DND-41 (cell line): ENCODE results near the gene RGS6.

Source experiments
- ATAC-seq: fragments of 200-7000 bp; cut with Tn5 transposase; 3 replicates; pipeline ENCODE4 v1.9.1; 2021; ENCODE audit warnings: low read depth; ENCODE audit not compliant: insufficient read depth
- DNase-seq: peaks from one replicate; pipeline ENCODE4 v3.0.0-alpha.2; 2020
- H2AFZ ChIP-seq: 2 replicates; pipeline ENCODE4 v1.6.0; 2012; ENCODE audit warnings: low read depth, low read length
- H3K27ac ChIP-seq: 2 replicates; pipeline ENCODE4 v1.5.1; 2012; ENCODE audit warnings: low read length, inconsistent platforms
- H3K27me3 ChIP-seq: fragments of 200-600 bp; sonication (generic); 2 replicates; pipeline ENCODE4 v1.6.0; 2012; ENCODE audit warnings: low read length, mild to moderate bottlenecking, inconsistent platforms; ENCODE audit not compliant: insufficient read depth, poor library complexity
- H3K36me3 ChIP-seq: 2 replicates; pipeline ENCODE4 v1.5.1; 2012; ENCODE audit warnings: low read length, inconsistent platforms; ENCODE audit not compliant: insufficient read depth
- H3K4me1 ChIP-seq: 2 replicates; pipeline ENCODE4 v1.5.1; 2012; ENCODE audit warnings: mild to moderate bottlenecking, low read length; ENCODE audit not compliant: insufficient read depth
- H3K4me2 ChIP-seq: 2 replicates; pipeline ENCODE4 v1.6.0; 2012; ENCODE audit warnings: mild to moderate bottlenecking, moderate library complexity, low read length, inconsistent platforms; ENCODE audit not compliant: insufficient read depth
- H3K4me3 ChIP-seq, 2 experiments: fragments of 200-600 bp in 1 of 2; shearing (Covaris generic) in 1 of 2; 2 replicates each; pipeline ENCODE4 v1.5.1; 2012 to 2016; ENCODE audit warnings: inconsistent platforms in 2 of 2, low read length in 2 of 2, mild to moderate bottlenecking in 2 of 2, low read depth in 1 of 2, moderate library complexity in 1 of 2
- H3K79me2 ChIP-seq: 2 replicates; pipeline ENCODE4 v1.6.0; 2012; ENCODE audit warnings: low read length, inconsistent platforms; ENCODE audit not compliant: insufficient read depth
- H3K9ac ChIP-seq: 2 replicates; pipeline ENCODE4 v1.6.0; 2012; ENCODE audit warnings: low read depth, mild to moderate bottlenecking, inconsistent platforms, low read length, moderate library complexity
- H3K9me3 ChIP-seq: 2 replicates; pipeline ENCODE4 v1.5.1; 2012; ENCODE audit warnings: low read length, moderate library complexity, mild to moderate bottlenecking, inconsistent platforms; ENCODE audit not compliant: insufficient read depth, severe bottlenecking
- H4K20me1 ChIP-seq: 2 replicates; pipeline ENCODE4 v1.6.0; 2012; ENCODE audit warnings: low read length; ENCODE audit not compliant: insufficient read depth
- EZH2 ChIP-seq: IDR thresholded peaks from 3 replicates; pipeline ENCODE4 v1.6.1; 2012; ENCODE audit warnings: borderline replicate concordance, low read depth, mild to moderate bottlenecking, moderate library complexity, low read length, inconsistent platforms; ENCODE audit not compliant: severe bottlenecking
- TF ChIP-seq, protein P1 (sequence below): IDR thresholded peaks from 2 replicates; pipeline ENCODE4 v1.5.1; 2012; ENCODE audit warnings: borderline replicate concordance, low read length, moderate library complexity, mild to moderate bottlenecking; ENCODE audit not compliant: poor library complexity, severe bottlenecking; ENCODE audit errors: extremely low read depth

Gene RGS6

DNA sequence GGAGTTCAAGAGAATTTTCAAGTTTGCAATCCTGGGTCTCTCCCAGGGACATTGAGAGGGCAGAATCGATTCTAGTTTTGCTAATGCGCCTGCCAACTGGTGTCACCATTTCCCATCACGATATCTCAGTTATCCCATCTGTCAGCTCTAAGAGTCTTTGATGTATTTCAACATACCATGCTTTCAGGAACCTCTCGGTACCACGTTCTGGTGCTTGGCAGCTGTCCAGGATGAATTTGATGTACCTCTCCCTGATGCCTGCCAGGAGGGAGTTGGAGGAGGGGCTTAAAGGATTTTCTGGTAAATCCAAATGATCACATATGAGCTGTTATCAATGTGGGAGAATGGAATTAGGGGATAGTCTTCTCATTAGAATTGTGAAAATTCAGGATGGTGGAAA is 332.5 kb downstream of the RGS6 start:
- H3K4me1 ChIP-seq = no peaks in the 10 kb centered on the region
- no peaks in the 10 kb centered on the region for H4K20me1 ChIP-seq
- DNase-seq (no peak), ATAC-seq (no peak)
- no peaks in the 10 kb centered on the region for H3K36me3 ChIP-seq
- H2AFZ ChIP-seq = no peak overlapping the region
- H3K9ac ChIP-seq = no peak overlapping the region
- H3K4me2 ChIP-seq = no peak overlapping the region
- H3K27me3 ChIP-seq = no peaks in the 10 kb centered on the region
- H3K9me3 ChIP-seq = no peaks in the 10 kb centered on the region
- no peak overlapping the region for H3K4me3 ChIP-seq
- no peak overlapping the region for H3K27ac ChIP-seq
- H3K79me2 ChIP-seq = no peaks in the 10 kb centered on the region
- TF ChIP-seq, protein P1, sequence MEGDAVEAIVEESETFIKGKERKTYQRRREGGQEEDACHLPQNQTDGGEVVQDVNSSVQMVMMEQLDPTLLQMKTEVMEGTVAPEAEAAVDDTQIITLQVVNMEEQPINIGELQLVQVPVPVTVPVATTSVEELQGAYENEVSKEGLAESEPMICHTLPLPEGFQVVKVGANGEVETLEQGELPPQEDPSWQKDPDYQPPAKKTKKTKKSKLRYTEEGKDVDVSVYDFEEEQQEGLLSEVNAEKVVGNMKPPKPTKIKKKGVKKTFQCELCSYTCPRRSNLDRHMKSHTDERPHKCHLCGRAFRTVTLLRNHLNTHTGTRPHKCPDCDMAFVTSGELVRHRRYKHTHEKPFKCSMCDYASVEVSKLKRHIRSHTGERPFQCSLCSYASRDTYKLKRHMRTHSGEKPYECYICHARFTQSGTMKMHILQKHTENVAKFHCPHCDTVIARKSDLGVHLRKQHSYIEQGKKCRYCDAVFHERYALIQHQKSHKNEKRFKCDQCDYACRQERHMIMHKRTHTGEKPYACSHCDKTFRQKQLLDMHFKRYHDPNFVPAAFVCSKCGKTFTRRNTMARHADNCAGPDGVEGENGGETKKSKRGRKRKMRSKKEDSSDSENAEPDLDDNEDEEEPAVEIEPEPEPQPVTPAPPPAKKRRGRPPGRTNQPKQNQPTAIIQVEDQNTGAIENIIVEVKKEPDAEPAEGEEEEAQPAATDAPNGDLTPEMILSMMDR = no peak
- TF ChIP-seq EZH2 = no peak

- H3K27ac ChIP-seq = no peak overlapping the region
- ATAC-seq (no peak), DNase-seq (no peak)
- no peak overlapping the region for H3K4me2 ChIP-seq
- H3K9ac ChIP-seq = no peak overlapping the region
- no peaks in the 10 kb centered on the region for H3K36me3 ChIP-seq
- no peak overlapping the region for H2AFZ ChIP-seq
- no peaks in the 10 kb centered on the region for H3K27me3 ChIP-seq
- no peak overlapping the region for H3K4me3 ChIP-seq
- no peaks in the 10 kb centered on the region for H3K79me2 ChIP-seq
- H4K20me1 ChIP-seq = no peaks in the 10 kb centered on the region
- no peaks in the 10 kb centered on the region for H3K4me1 ChIP-seq
- TF ChIP-seq, protein P1 = no peak
- no peak for TF ChIP-seq EZH2
- H3K9me3 ChIP-seq = no peaks in the 10 kb centered on the region
Observed at GRCh38 chr14:72270147-72270727, 338.0 kb downstream of the RGS6 start.

- no peak overlapping the region for H3K4me2 ChIP-seq
- H3K9me3 ChIP-seq = no peaks in the 10 kb centered on the region
- no peaks in the 10 kb centered on the region for H4K20me1 ChIP-seq
- no peak overlapping the region for H3K9ac ChIP-seq
- ATAC-seq (no peak), DNase-seq (no peak)
- TF ChIP-seq, protein P1 = no peak
- TF ChIP-seq EZH2 = no peak
- no peaks in the 10 kb centered on the region for H3K4me1 ChIP-seq
- H3K36me3 ChIP-seq = no peaks in the 10 kb centered on the region
- H3K27ac ChIP-seq = no peak overlapping the region
- no peak overlapping the region for H2AFZ ChIP-seq
- no peaks in the 10 kb centered on the region for H3K79me2 ChIP-seq
- H3K4me3 ChIP-seq = no peak overlapping the region
- peaks cover 1% of the 10 kb centered on the region for H3K27me3 ChIP-seq
Observed at GRCh38 chr14:72270749-72271148, 338.5 kb downstream of the RGS6 start.
